GM23338 (cell line): ENCODE data around the gene KCTD21. TPM values are rescaled to one million over a fixed set of nuclear protein-coding genes. Genes with fewer than 3 reads are reported as not detected.

Experiments used
- ATAC-seq: fragments of 200-7000 bp; cut with Tn5 transposase; 3 replicates; pipeline ENCODE4 v1.9.1; 2020
- DNase-seq: peaks from one replicate; pipeline ENCODE4 v3.0.0-alpha.2; 2015; ENCODE audit warnings: low spot score
- H2AFZ ChIP-seq: fragments of 200-600 bp; sonication (generic); 2 replicates; pipeline ENCODE4 v1.8.0; 2016; ENCODE audit warnings: antibody characterized with exemption, mild to moderate bottlenecking, moderate library complexity
- H3F3A ChIP-seq: fragments of 200-600 bp; sonication (generic); replicated peaks from 2 replicates; pipeline ENCODE4 v1.8.0; 2017; ENCODE audit warnings: antibody characterized with exemption, mixed run types, low read depth
- H3K27ac ChIP-seq: fragments of 200-600 bp; sonication (generic); 2 replicates; pipeline ENCODE4 v1.6.1; 2016; ENCODE audit warnings: low read depth
- H3K27me3 ChIP-seq: fragments of 200-600 bp; sonication (generic); 2 replicates; pipeline ENCODE4 v1.8.0; 2016; ENCODE audit warnings: mild to moderate bottlenecking, mixed run types, moderate library complexity; ENCODE audit not compliant: insufficient read depth
- H3K36me3 ChIP-seq: fragments of 200-600 bp; sonication (generic); 2 replicates; pipeline ENCODE4 v1.8.0; 2016; ENCODE audit warnings: mild to moderate bottlenecking; ENCODE audit not compliant: insufficient read depth
- H3K4me1 ChIP-seq: fragments of 200-600 bp; sonication (generic); 2 replicates; pipeline ENCODE4 v1.8.0; 2016; ENCODE audit warnings: mild to moderate bottlenecking, moderate library complexity; ENCODE audit not compliant: insufficient read depth
- H3K4me2 ChIP-seq: fragments of 200-600 bp; sonication (generic); 2 replicates; pipeline ENCODE4 v1.7.1; 2017; ENCODE audit warnings: mixed run types
- H3K4me3 ChIP-seq: fragments of 200-600 bp; sonication (generic); 2 replicates; pipeline ENCODE4 v1.6.1; 2016; ENCODE audit warnings: mixed run types
- H3K79me2 ChIP-seq: fragments of 200-600 bp; sonication (generic); replicated peaks from 2 replicates; pipeline ENCODE4 v1.8.0; 2017; ENCODE audit warnings: mild to moderate bottlenecking; ENCODE audit not compliant: insufficient read depth
- H3K9me2 ChIP-seq: fragments of 200-600 bp; sonication (generic); 2 replicates; pipeline ENCODE4 v1.8.0; 2017; ENCODE audit not compliant: insufficient read depth
- H4K20me1 ChIP-seq: fragments of 200-600 bp; sonication (generic); replicated peaks from 2 replicates; pipeline ENCODE4 v1.8.0; 2017; ENCODE audit warnings: mild to moderate bottlenecking; ENCODE audit not compliant: insufficient read depth
- H3K27ac Mint-ChIP-seq: 2 replicates; pipeline ENCODE4 v1.8.0; 2020; ENCODE audit warnings: inconsistent platforms, mild to moderate bottlenecking, moderate library complexity, mixed read lengths
- H3K27me3 Mint-ChIP-seq: 3 replicates; pipeline ENCODE4 v1.8.0; 2022; ENCODE audit warnings: low read depth, mild to moderate bottlenecking, moderate library complexity, mixed read lengths, inconsistent platforms; ENCODE audit not compliant: insufficient read depth, poor library complexity
- H3K36me3 Mint-ChIP-seq: 3 replicates; pipeline ENCODE4 v1.8.0; 2021; ENCODE audit warnings: low read depth, mild to moderate bottlenecking, inconsistent platforms, moderate library complexity, mixed read lengths
- H3K4me1 Mint-ChIP-seq: 3 replicates; pipeline ENCODE4 v1.8.0; 2020; ENCODE audit warnings: mild to moderate bottlenecking, inconsistent platforms, mixed read lengths
- H3K4me3 Mint-ChIP-seq: 3 replicates; pipeline ENCODE4 v1.8.0; 2021; ENCODE audit warnings: moderate library complexity, mild to moderate bottlenecking, inconsistent platforms, mixed read lengths
- H3K9me3 Mint-ChIP-seq: 3 replicates; pipeline ENCODE4 v1.8.0; 2020; ENCODE audit warnings: moderate library complexity, mild to moderate bottlenecking, inconsistent platforms, mixed read lengths
- CTCF ChIP-seq, 2 experiments: fragments of 200-600 bp in 1 of 2; sonication (generic) in 1 of 2; conservative IDR thresholded peaks; 2 replicates each; pipeline versions ENCODE4 v1.5.1 to v1.6.1; 2016 to 2017; ENCODE audit warnings: antibody characterized with exemption in 2 of 2, low read depth in 2 of 2, mild to moderate bottlenecking in 2 of 2, moderate library complexity in 1 of 2
- ETS1 ChIP-seq: IDR thresholded peaks from 2 replicates; pipeline ENCODE4 v1.6.1; 2016; ENCODE audit warnings: antibody characterized with exemption
- EZH2phosphoT487 ChIP-seq: fragments of 200-600 bp; sonication (generic); IDR thresholded peaks from one replicate; pipeline ENCODE4 v1.8.1; 2018; ENCODE audit warnings: antibody characterized with exemption; ENCODE audit not compliant: unreplicated experiment
- JUNB ChIP-seq: IDR thresholded peaks from one replicate; pipeline ENCODE4 v1.6.1; 2016; ENCODE audit warnings: antibody characterized with exemption; ENCODE audit not compliant: unreplicated experiment
- POLR2AphosphoS5 ChIP-seq: IDR thresholded peaks from 2 replicates; pipeline ENCODE4 v1.6.1; 2016; ENCODE audit warnings: antibody characterized with exemption, low read depth
- REST ChIP-seq: IDR thresholded peaks from one replicate; pipeline ENCODE4 v1.6.1; 2018; ENCODE audit warnings: antibody characterized with exemption; ENCODE audit not compliant: unreplicated experiment
- STAT1 ChIP-seq: IDR thresholded peaks from one replicate; pipeline ENCODE4 v1.6.1; 2016; ENCODE audit warnings: antibody characterized with exemption; ENCODE audit not compliant: unreplicated experiment
- ZNF331 ChIP-seq: fragments of 250-450 bp; sonication (Bioruptor Pico); IDR thresholded peaks from 2 replicates; pipeline ENCODE4 v1.5.0; 2020; ENCODE audit warnings: low read depth, mild to moderate bottlenecking, moderate library complexity
- ZNF462 ChIP-seq: fragments of 250-450 bp; sonication (Bioruptor Pico); IDR thresholded peaks from 2 replicates; pipeline ENCODE4 v1.5.0; 2020; ENCODE audit warnings: mild to moderate bottlenecking, moderate library complexity
- polyA plus RNA-seq: library from polyadenylated mRNA; unstranded; fragments of >200 nt; fragmentation: Nextera tagmentation; extraction: Ambion mirVana; gene quantifications from 2 replicates; pipeline ENCODE4 v1.2.1, GENCODE V29; 2016
- total RNA-seq: library from RNA; depleted of rRNA; stranded (reverse); fragments of >200 nt; shearing (Covaris generic); gene quantifications from 2 replicates; pipeline ENCODE4 v1.2.3, GENCODE V29; 2014

The KCTD21 gene
- total and polyA plus RNA-seq, 2 experiments from 2014 or later: 1.0 to 3.7 TPM

GRCh38 chr11:78150754-78151153, 37.7 kb downstream of the KCTD21 start:
- Histone ChIP-seq H3K4me1 (no peaks in the 10 kb centered on the region), H3K4me3 (no peak overlapping the region), H3K4me2 (no peak overlapping the region), H3K9me2 (no peaks in the 10 kb centered on the region), H3F3A (0 out of 2 replicates have a peak, but pooled peaks cover 2% of the 10 kb centered on the region), H3K79me2 (no peaks in the 10 kb centered on the region), H3K27ac (no peak overlapping the region), H3K27me3 (no peaks in the 10 kb centered on the region), H3K36me3 (no peaks in the 10 kb centered on the region), H2AFZ (no peak overlapping the region), H4K20me1 (no peaks in the 10 kb centered on the region)
- DNase-seq: no peak
- peaks cover 8% of the 10 kb centered on the region; the same call in 2 of the 3 replicates for H3K4me1 Mint-ChIP-seq
- no peaks in the 10 kb centered on the region; the same call in 2 of the 3 replicates for H3K36me3 Mint-ChIP-seq
- peaks cover 6% of the 10 kb centered on the region for H3K27me3 Mint-ChIP-seq
- no peak for ATAC-seq
- H3K4me3 Mint-ChIP-seq: no peak overlapping the region
- H3K27ac Mint-ChIP-seq: no peak overlapping the region
- TF ChIP-seq ZNF331 (CRISPR knock-in tag): no peak
- H3K9me3 Mint-ChIP-seq: no peaks in the 10 kb centered on the region

- peaks cover 6% of the 10 kb centered on the region for H3K27me3 Mint-ChIP-seq
- 0 out of 2 replicates have a peak, but pooled peaks cover 4% of the 10 kb centered on the region for H3F3A ChIP-seq
- H3K4me2 ChIP-seq: no peak overlapping the region
- H3K4me3 ChIP-seq: no peak overlapping the region
- H3K27ac ChIP-seq: no peak overlapping the region
- H3K4me1 ChIP-seq: no peaks in the 10 kb centered on the region
- H3K79me2 ChIP-seq: no peaks in the 10 kb centered on the region
- H3K4me3 Mint-ChIP-seq: no peak overlapping the region
- H3K36me3 ChIP-seq: no peaks in the 10 kb centered on the region
- H3K36me3 Mint-ChIP-seq: no peaks in the 10 kb centered on the region; the same call in 2 of the 3 replicates
- ATAC-seq (no peak), DNase-seq (no peak)
- no peaks in the 10 kb centered on the region for H3K27me3 ChIP-seq
- peaks cover 8% of the 10 kb centered on the region; the same call in 2 of the 3 replicates for H3K4me1 Mint-ChIP-seq
- H3K9me3 Mint-ChIP-seq: no peaks in the 10 kb centered on the region
- H3K27ac Mint-ChIP-seq: peak overlapping the region; percentile 48; the same call in 1 of the 2 replicates
- no peaks in the 10 kb centered on the region for H4K20me1 ChIP-seq
- no peak overlapping the region for H2AFZ ChIP-seq
- no peaks in the 10 kb centered on the region for H3K9me2 ChIP-seq
- TF ChIP-seq STAT1 (no peak), ZNF331 (CRISPR knock-in tag) (no peak), CTCF (conservative IDR thresholded peaks at IDR 0.05; ENCODE audit: low read depth in 2 of 2) (no peak), ZNF462 (no peak), POLR2AphosphoS5 (no peak), ETS1 (no peak), REST (no peak), JUNB (no peak), EZH2phosphoT487 (no peak)
Observed at GRCh38 chr11:78150346-78150745, 38.1 kb downstream of the KCTD21 start.
